HG02981 (cell line): ENCODE data around the gene USP17L21.
"Not testable (repeated sequence)": the region's sequence is repeated elsewhere in the genome, so short reads cannot be mapped to it uniquely, and the experiment has no call there.

Source experiments
- ATAC-seq: cut with Tn5 transposase; IDR thresholded peaks from one replicate; pipeline ENCODE4 v1.9.1; 2021; ENCODE audit warnings: mild to moderate bottlenecking, moderate library complexity; ENCODE audit not compliant: unreplicated experiment

The USP17L21 gene

GRCh38 chr4:9262572-9262971, at the start of gene USP17L21:
Gene USP17L21, plus strand, starts transcription at chr4:9262872. Its CDS starts 0 bp downstream, at chr4:9262872.
- ATAC-seq: not testable (repeated sequence)

- not testable (repeated sequence) for ATAC-seq
Observed at GRCh38 chr4:9214701-9215100, 48.0 kb upstream of the USP17L21 start.

- not testable (repeated sequence) for ATAC-seq
Observed at GRCh38 chr4:9215105-9215504, 47.6 kb upstream of the USP17L21 start, which contains the start of gene USP17L11. Gene USP17L11, plus strand, starts transcription at chr4:9215405. Its CDS starts 0 bp downstream, at chr4:9215405.

GRCh38 chr4:9219852-9220251, 42.8 kb upstream of the USP17L21 start, which contains the start of gene USP17L12:
Gene USP17L12, plus strand, starts transcription at chr4:9220152. Its CDS starts 0 bp downstream, at chr4:9220152.
- not testable (repeated sequence) for ATAC-seq

- ATAC-seq: not testable (repeated sequence)
Observed at GRCh38 chr4:9224596-9224995, 38.1 kb upstream of the USP17L21 start, which contains the start of gene USP17L13. Gene USP17L13, plus strand, starts transcription at chr4:9224896. Its CDS starts 0 bp downstream, at chr4:9224896.

GRCh38 chr4:9230249-9230648, 32.4 kb upstream of the USP17L21 start:
- ATAC-seq: not testable (repeated sequence)

- not testable (repeated sequence) for ATAC-seq
Observed at GRCh38 chr4:9234085-9234484, 28.6 kb upstream of the USP17L21 start, which contains the start of gene USP17L15. Gene USP17L15, plus strand, starts transcription at chr4:9234385. Its CDS starts 0 bp downstream, at chr4:9234385.

GRCh38 chr4:9238461-9238860, 24.2 kb upstream of the USP17L21 start:
- ATAC-seq: not testable (repeated sequence)

GRCh38 chr4:9243579-9243978, 19.1 kb upstream of the USP17L21 start, which contains the start of gene USP17L17:
Gene USP17L17, plus strand, starts transcription at chr4:9243879. Its CDS starts 0 bp downstream, at chr4:9243879.
- not testable (repeated sequence) for ATAC-seq

- not testable (repeated sequence) for ATAC-seq
Observed at GRCh38 chr4:9247953-9248680, 14.6 kb upstream of the USP17L21 start, which contains the start of gene USP17L18. Gene USP17L18, plus strand, starts transcription at chr4:9248630. Its CDS starts 0 bp downstream, at chr4:9248630.

GRCh38 chr4:9253078-9253477, 9.6 kb upstream of the USP17L21 start, which contains the start of gene USP17L19:
Gene USP17L19, plus strand, starts transcription at chr4:9253378. Its CDS starts 0 bp downstream, at chr4:9253378.
- ATAC-seq: not testable (repeated sequence)

- not testable (repeated sequence) for ATAC-seq
Observed at GRCh38 chr4:9257824-9258223, 4.8 kb upstream of the USP17L21 start, which contains the start of gene USP17L20. Gene USP17L20, plus strand, starts transcription at chr4:9258124. Its CDS starts 0 bp downstream, at chr4:9258124.

- ATAC-seq: not testable (repeated sequence)
Observed at GRCh38 chr4:9267319-9267718, 4.6 kb downstream of the USP17L21 start, which contains the start of gene USP17L22. Gene USP17L22, plus strand, starts transcription at chr4:9267619. Its CDS starts 0 bp downstream, at chr4:9267619.

- ATAC-seq: not testable (repeated sequence)
Observed at GRCh38 chr4:9271719-9272118, 9.0 kb downstream of the USP17L21 start.
